Effector CD8-positive, alpha-beta T cell (primary cell): ENCODE results near the gene C2CD4D.
A peak's percentile ranks its signal among the peaks of the same experiment; 100 is the strongest.
"Not testable (repeated sequence)": the region's sequence is repeated elsewhere in the genome, so short reads cannot be mapped to it uniquely, and the experiment has no call there.

Source experiments
- DNase-seq: peaks from one replicate; lab custom pipeline; 2025; lab: John Stamatoyannopoulos, UW
- total RNA-seq, 4 experiments: gene quantifications; one replicate each; lab custom pipeline; 2026; lab: John Stamatoyannopoulos, UW

The C2CD4D gene
- 0.18 to 0.54 (median 0.37) reads per million in 4 experiments for total RNA-seq

- peak; percentile 37 for DNase-seq
Measured at GRCh38 chr1:151839457-151840403, at the start of gene C2CD4D. Gene C2CD4D (minus strand): TSS chr1:151839820. CDS start chr1:151838989, 831 bp downstream.

- no peak for DNase-seq
Measured at GRCh38 chr1:151888972-151889570, 49.5 kb upstream of the C2CD4D start.

GRCh38 chr1:151887028-151887427 is 47.4 kb upstream of the C2CD4D start:
- DNase-seq, result no peak

GRCh38 chr1:151885479-151885878 is 45.9 kb upstream of the C2CD4D start:
- no peak for DNase-seq

GRCh38 chr1:151884879-151885278 is 45.3 kb upstream of the C2CD4D start:
- not testable (repeated sequence) for DNase-seq

GRCh38 chr1:151884445-151884844 is 44.8 kb upstream of the C2CD4D start:
- not testable (repeated sequence) for DNase-seq

GRCh38 chr1:151883898-151884297 is 44.3 kb upstream of the C2CD4D start:
- DNase-seq, result not testable (repeated sequence)

- not testable (repeated sequence) for DNase-seq
Measured at GRCh38 chr1:151882918-151883317, 43.3 kb upstream of the C2CD4D start.

GRCh38 chr1:151882466-151882865 is 42.8 kb upstream of the C2CD4D start:
- no peak for DNase-seq

GRCh38 chr1:151881479-151881878 is 41.9 kb upstream of the C2CD4D start:
- DNase-seq, result no peak

GRCh38 chr1:151875419-151876097 is 35.9 kb upstream of the C2CD4D start:
- no peak for DNase-seq

- DNase-seq, result not testable (repeated sequence)
Measured at GRCh38 chr1:151872776-151873175, 33.2 kb upstream of the C2CD4D start.

GRCh38 chr1:151871284-151872030 is 31.8 kb upstream of the C2CD4D start:
- DNase-seq, result no peak

DNA sequence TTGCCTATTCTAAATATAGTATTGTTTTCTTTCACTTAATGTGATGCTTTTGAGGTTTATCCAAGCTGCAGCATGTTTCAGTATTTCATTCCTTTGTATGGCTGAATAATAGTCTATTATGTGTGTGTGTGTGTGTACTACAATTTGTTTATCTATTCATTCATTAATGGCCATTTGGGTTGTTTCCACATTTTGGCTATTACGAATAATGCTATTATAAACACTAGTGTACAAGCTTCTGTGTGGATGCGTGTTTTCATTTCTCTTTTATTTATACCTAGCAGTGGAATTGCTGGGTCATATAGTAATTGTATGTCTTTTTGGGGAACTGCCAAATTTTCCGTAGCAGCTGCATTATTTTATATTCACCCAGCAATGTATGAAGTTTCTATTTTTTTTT is 28.9 kb upstream of the C2CD4D start:
- no peak for DNase-seq

GRCh38 chr1:151867765-151868411 is 28.3 kb upstream of the C2CD4D start:
- no peak for DNase-seq

- DNase-seq, result no peak
Measured at GRCh38 chr1:151867321-151867720, 27.7 kb upstream of the C2CD4D start.

GRCh38 chr1:151864411-151864810 is 24.8 kb upstream of the C2CD4D start:
- no peak for DNase-seq

GRCh38 chr1:151862604-151863003 is 23.0 kb upstream of the C2CD4D start:
- DNase-seq, result no peak

- no peak for DNase-seq
Measured at GRCh38 chr1:151860504-151861187, 21.0 kb upstream of the C2CD4D start.

DNA sequence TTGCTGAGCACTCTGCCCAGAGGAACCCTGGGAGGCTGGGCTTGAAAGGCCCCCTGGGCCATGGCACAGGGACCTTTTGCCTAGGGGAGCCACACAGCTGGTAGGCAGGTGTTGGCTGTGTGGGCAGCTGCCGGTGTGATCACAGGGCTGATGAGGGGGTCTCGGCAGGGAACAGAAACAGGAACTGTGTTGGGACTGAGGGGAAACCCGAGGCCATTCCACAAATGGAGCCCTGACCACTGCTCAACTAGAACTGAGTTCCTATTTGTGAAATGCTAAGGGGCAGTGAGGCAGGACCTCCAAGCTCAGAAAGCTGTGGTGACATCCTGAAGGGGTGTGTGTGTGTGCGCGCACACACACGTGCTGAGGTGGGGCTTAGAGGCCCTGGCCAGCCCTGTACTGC is 20.3 kb upstream of the C2CD4D start:
- no peak for DNase-seq
